WI38 (cell line): ENCODE measurements around the gene ATCAY.
"Not testable (repeated sequence)": the region's sequence is repeated elsewhere in the genome, so short reads cannot be mapped to it uniquely, and the experiment has no call there.

Experiments used
- H3K4me3 ChIP-seq: 2 replicates; pipeline ENCODE4 v1.5.1; 2011; ENCODE audit warnings: low read depth, mild to moderate bottlenecking, control low read depth, low read length
- TF ChIP-seq, protein P1 (sequence below): IDR thresholded peaks from 2 replicates; pipeline ENCODE4 v1.5.1; 2012; ENCODE audit warnings: low read depth, mild to moderate bottlenecking, control low read depth, low read length

Gene ATCAY

DNA sequence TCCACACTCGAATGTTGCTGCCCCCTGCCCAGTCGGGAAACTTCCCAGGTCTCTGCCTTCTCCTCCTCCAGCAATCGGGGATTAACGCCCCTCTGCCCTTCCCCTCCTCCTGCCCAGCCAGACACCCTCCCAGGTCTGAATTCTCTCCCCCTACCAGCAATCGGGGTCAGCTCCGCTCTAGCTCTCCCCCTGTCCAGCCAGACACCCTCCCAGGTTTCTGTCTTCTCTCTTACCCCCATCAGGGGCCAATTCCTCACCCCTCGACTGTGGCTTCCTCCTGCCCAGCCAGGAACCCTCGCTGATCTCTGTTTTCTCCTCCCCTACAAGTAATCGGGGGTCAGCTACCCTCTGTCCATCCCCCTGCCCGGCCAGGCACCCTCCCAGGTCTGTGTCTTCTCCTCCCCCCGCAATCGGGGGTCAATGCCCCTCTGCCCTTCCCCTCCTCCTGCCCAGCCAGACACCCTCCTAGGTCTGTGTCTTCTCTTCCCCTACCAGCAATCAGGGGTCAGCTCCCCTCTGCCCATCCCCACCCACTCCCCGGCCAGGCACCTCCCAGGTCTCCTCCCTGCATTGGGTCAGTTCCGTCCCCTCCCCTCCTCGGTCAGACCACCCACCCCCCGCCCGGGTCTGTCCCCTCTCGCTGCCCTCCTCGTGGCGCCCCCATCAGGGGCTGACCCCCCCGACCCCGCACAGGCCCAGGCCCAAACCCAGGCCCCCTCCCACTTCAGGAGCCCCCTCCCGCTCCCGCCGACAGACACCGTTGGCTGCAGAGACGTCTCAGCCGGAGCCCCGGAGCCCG, 12.3 kb upstream of the ATCAY start:
- no peak overlapping the region for H3K4me3 ChIP-seq
- TF ChIP-seq, protein P1, sequence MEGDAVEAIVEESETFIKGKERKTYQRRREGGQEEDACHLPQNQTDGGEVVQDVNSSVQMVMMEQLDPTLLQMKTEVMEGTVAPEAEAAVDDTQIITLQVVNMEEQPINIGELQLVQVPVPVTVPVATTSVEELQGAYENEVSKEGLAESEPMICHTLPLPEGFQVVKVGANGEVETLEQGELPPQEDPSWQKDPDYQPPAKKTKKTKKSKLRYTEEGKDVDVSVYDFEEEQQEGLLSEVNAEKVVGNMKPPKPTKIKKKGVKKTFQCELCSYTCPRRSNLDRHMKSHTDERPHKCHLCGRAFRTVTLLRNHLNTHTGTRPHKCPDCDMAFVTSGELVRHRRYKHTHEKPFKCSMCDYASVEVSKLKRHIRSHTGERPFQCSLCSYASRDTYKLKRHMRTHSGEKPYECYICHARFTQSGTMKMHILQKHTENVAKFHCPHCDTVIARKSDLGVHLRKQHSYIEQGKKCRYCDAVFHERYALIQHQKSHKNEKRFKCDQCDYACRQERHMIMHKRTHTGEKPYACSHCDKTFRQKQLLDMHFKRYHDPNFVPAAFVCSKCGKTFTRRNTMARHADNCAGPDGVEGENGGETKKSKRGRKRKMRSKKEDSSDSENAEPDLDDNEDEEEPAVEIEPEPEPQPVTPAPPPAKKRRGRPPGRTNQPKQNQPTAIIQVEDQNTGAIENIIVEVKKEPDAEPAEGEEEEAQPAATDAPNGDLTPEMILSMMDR, result no peak

DNA sequence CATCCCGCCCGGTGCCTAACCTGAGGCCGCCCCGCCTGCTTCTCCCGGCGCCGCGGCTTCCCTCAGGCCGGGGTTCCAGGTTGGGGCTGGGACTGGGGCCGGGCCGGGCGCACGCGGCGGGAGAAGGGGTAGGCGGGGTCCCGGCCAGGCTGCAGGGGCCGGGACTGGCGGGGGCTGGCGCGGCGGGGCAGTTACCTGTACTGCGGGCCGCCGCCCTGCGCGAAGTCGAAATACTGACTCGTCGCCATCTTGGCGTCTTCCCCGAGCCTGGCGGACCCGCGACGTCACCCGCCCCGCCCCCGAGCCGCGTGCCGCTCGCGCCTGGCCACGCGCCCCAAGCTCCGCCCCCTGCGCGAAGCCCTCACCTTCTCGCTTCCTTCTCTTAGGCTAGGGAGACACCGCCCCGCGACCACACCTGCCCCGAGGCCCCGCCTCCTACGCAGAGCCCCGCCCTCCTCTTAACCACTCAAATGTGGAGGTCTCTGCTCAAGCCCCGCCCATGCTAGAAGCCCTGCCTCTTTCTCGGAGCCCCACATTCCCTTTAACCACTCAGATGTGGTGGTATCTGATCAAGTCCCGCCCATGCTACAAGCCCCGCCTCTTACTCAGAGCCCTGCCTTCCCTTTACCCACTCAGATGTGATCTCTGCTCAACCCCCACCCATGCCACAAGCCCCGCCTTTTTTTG, 11.6 kb upstream of the ATCAY start, which contains the start of gene ZFR2:
TSS of gene ZFR2 (minus strand) at position 269 of the 687 bp plus-strand sequence. CDS start at position 248, 21 bp downstream.
- H3K4me3 ChIP-seq, result no peak within 1 kb of the TSS
- TF ChIP-seq, protein P1, result no peak

DNA sequence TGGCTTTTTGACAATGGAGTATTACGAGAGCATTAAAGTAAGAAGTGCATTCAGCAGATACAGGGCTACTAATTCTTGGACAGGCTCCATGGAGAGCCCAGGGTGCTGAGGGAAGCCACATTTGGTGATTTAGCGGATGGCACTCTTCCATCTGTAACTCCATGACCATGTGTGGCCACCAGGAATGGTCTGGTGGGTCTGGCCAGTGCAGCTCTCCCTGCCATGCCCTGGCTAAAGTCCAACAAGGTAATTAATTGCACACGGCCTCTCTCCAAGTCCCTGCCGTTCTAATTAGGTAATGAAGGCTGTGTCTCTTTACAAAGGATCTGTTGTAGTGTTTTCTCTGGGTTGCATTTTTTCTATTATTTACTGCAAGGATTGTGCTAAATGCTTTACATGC, 7.3 kb upstream of the ATCAY start:
- no peak overlapping the region for H3K4me3 ChIP-seq
- TF ChIP-seq, protein P1, result no peak

DNA sequence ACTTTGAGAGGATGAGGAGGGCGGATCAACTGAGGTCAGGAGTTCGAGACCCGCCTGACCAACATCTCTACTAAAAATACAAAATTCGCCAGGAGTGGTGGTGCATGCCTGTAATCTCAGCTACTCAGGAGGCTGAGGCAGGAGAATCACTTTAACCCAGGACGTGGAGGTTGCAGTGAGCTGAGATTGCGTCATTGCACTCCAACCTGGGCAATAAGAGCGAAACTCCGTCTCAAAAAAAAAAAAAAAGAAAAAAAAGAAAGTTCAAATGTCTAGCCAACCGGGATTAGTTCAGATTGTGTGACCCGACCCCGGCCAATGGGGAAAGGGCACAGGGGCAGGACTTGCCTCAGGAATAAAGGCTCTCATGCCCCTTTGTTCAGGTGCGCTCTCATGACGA, 5.8 kb upstream of the ATCAY start:
- not testable (repeated sequence) for H3K4me3 ChIP-seq

DNA sequence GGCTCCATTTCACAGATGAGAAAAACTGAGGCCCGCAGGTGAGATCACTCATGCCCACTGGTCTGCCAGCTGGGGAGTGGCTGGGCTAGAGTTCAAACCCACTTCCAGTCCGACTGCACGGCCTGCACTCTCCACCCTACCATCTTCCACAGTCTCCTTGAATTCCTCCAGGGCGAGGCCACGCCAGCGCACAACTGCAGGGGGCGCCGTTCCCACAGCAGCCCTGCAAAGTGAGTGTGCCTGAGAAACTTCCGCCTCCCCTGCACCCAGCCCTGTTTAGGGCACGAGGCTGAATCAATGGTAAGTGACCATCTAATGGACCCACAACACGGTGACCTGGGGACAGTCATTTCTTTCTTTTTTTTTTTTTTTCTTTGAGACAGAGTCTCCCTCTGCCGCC, 829 bp upstream of the ATCAY start:
- no peak overlapping the region for H3K4me3 ChIP-seq
- TF ChIP-seq, protein P1, result 0 out of 2 replicates have a peak, but pooled peaks have one; percentile 19

DNA sequence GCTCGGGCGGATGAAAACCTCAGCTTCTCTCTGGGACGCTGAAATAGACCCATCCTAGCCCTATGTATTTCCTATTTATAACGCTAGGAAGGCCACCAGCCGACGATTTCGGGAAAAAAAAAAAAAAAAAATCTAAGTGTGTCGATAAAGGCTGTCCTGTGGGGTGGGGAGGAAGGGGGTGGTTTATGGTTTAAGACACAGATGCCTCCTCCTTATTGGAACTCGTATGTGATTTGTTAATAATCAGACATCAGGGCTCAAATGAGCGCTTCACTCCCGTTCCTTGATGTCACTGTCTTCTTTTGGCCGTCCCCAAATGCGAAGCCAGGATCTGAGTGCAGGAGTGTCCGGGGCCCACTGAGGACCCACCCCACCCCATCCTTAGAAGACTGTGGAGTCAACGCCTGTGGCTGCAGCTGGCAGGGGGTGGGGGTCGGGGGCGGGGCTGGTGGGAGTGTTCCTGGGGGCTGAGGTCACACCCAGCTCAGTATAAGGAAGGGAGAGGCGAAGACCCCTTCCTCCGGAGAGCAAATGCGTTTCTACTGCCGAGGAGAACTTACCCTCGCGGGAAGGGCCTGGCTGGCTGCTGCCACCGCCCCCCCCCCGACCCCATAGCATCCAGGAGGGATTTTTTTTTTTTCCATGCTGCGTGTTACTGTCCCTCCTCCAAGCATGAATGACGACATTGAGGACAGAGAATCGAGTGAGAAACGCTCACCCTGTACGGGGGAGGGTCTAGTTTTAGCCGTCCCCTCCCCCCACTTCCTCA, 971 bp downstream of the ATCAY start:
- TF ChIP-seq, protein P1, result no peak
- no peak overlapping the region for H3K4me3 ChIP-seq

DNA sequence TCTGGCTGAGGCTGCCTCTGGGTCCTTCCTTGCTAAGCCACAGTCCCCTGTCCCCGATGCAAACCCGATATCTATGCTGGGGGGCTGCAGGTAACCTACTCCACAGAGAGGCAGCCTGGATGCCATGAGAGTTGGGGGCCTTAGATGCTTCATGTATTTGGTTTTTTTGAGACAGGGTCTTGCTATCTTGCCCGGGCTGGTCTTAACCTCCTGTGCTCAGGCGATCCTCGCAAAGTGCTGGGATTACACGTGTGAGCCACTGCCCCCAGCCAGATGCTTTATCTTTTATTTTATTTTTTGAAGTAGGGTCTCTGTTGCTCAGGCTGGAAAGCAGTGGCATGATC, 1.5 kb downstream of the ATCAY start:
- no peak overlapping the region for H3K4me3 ChIP-seq
- TF ChIP-seq, protein P1, result no peak
